ENCODE data around the gene ADAMTS13.
A peak's percentile ranks its signal among the peaks of the same experiment; 100 is the strongest.

ADAMTS13 gene

GRCh38 chr9:133474215-133474614 is 52.0 kb downstream of the ADAMTS13 start:
- DNase-seq = no peak

GRCh38 chr9:133474853-133475252 is 52.7 kb downstream of the ADAMTS13 start:
- DNase-seq = no peak

GRCh38 chr9:133475292-133476012 is 53.3 kb downstream of the ADAMTS13 start:
- no peak for DNase-seq

- no peak for DNase-seq
These were observed 54.1 kb downstream of the ADAMTS13 start for GRCh38 chr9:133476036-133476931.

GRCh38 chr9:133476941-133477340 is 54.8 kb downstream of the ADAMTS13 start:
- DNase-seq = no peak

- no peak for DNase-seq
These were observed 55.3 kb downstream of the ADAMTS13 start for GRCh38 chr9:133477461-133477860.

GRCh38 chr9:133477992-133478850 is 56.1 kb downstream of the ADAMTS13 start:
- no peak for DNase-seq

GRCh38 chr9:133478851-133479711 is 56.9 kb downstream of the ADAMTS13 start, which contains the start of gene SLC2A6:
TSS of gene SLC2A6 (minus strand) at chr9:133479099. CDS start at chr9:133479059, 40 bp downstream.
- DNase-seq = peak; percentile 79

GRCh38 chr9:133483611-133484010 is 61.4 kb downstream of the ADAMTS13 start:
- DNase-seq = no peak

- no peak for DNase-seq
These were observed 62.7 kb downstream of the ADAMTS13 start for GRCh38 chr9:133484671-133485437.

GRCh38 chr9:133485531-133486260 is 63.5 kb downstream of the ADAMTS13 start:
- DNase-seq = no peak

- DNase-seq = no peak
These were observed 65.2 kb downstream of the ADAMTS13 start for GRCh38 chr9:133487331-133487725.

- no peak for DNase-seq
These were observed 66.6 kb downstream of the ADAMTS13 start for GRCh38 chr9:133488686-133489252.

- no peak for DNase-seq
These were observed 67.4 kb downstream of the ADAMTS13 start for GRCh38 chr9:133489253-133490190.

GRCh38 chr9:133490201-133490681 is 68.1 kb downstream of the ADAMTS13 start:
- DNase-seq = no peak

GRCh38 chr9:133490865-133491655 is 68.9 kb downstream of the ADAMTS13 start:
- no peak for DNase-seq

- DNase-seq = no peak
These were observed 69.4 kb downstream of the ADAMTS13 start for GRCh38 chr9:133491656-133491925.

Data from stimulated activated CD4-positive, alpha-beta T cell treated with anti-CD3 and anti-CD28 coated beads, Interleukin-12 subunit alpha, Interleukin-12 subunit beta, amount 100 ng/mL, for 4 hours (primary cell).